GM06990 (cell line): Measurements from ENCODE around the gene MCL1.

Source experiments
- DNase-seq: peaks from one replicate; pipeline ENCODE4 v3.0.0-alpha.2; 2011; ENCODE audit not compliant: insufficient read length; ENCODE audit errors: extremely low read depth
- H3K27me3 ChIP-seq: replicated peaks from 2 replicates; pipeline ENCODE4 v1.6.0; 2011; ENCODE audit warnings: low read length; ENCODE audit not compliant: control insufficient read depth, insufficient read depth
- H3K36me3 ChIP-seq: 2 replicates; pipeline ENCODE4 v1.5.1; 2011; ENCODE audit warnings: low read length; ENCODE audit not compliant: control insufficient read depth, insufficient read depth
- H3K4me3 ChIP-seq: replicated peaks from 2 replicates; pipeline ENCODE4 v1.5.1; 2011; ENCODE audit warnings: low read depth, mild to moderate bottlenecking, control low read depth, low read length
- CTCF ChIP-seq: IDR thresholded peaks from 2 replicates; pipeline ENCODE4 v1.5.1; 2011; ENCODE audit warnings: low read length, control low read depth, mild to moderate bottlenecking, inconsistent platforms; ENCODE audit not compliant: insufficient read depth, poor library complexity, severe bottlenecking

The MCL1 gene

GRCh38 chr1:150545486-150546032 is 33.9 kb downstream of the MCL1 start:
- DNase-seq: no peak
- Histone ChIP-seq H3K27me3 (no peaks in the 10 kb centered on the region), H3K4me3 (no peak overlapping the region), H3K36me3 (no peaks in the 10 kb centered on the region)
- TF ChIP-seq CTCF: no peak

- Histone ChIP-seq H3K4me3 (no peak overlapping the region), H3K36me3 (no peaks in the 10 kb centered on the region), H3K27me3 (no peaks in the 10 kb centered on the region)
- no peak for TF ChIP-seq CTCF
- no peak for DNase-seq
Measured at GRCh38 chr1:150544204-150544603, 35.2 kb downstream of the MCL1 start.

GRCh38 chr1:150543500-150544143 is 35.8 kb downstream of the MCL1 start:
- TF ChIP-seq CTCF: no peak
- no peak overlapping the region for H3K4me3 ChIP-seq
- no peaks in the 10 kb centered on the region for H3K27me3 ChIP-seq
- DNase-seq: no peak
- H3K36me3 ChIP-seq: no peaks in the 10 kb centered on the region

- DNase-seq: no peak
- Histone ChIP-seq H3K4me3 (no peak overlapping the region), H3K36me3 (no peaks in the 10 kb centered on the region), H3K27me3 (no peaks in the 10 kb centered on the region)
- TF ChIP-seq CTCF: no peak
Measured at GRCh38 chr1:150537732-150538684, 41.4 kb downstream of the MCL1 start.

- Histone ChIP-seq H3K36me3 (no peaks in the 10 kb centered on the region), H3K4me3 (no peak overlapping the region), H3K27me3 (no peaks in the 10 kb centered on the region)
- no peak for DNase-seq
- no peak for TF ChIP-seq CTCF
Measured at GRCh38 chr1:150536836-150537731, 42.3 kb downstream of the MCL1 start.
